Measurements from ENCODE around the gene C4B.
"Not testable (repeated sequence)": the region's sequence is repeated elsewhere in the genome, so short reads cannot be mapped to it uniquely, and the experiment has no call there.

The C4B gene

DNA sequence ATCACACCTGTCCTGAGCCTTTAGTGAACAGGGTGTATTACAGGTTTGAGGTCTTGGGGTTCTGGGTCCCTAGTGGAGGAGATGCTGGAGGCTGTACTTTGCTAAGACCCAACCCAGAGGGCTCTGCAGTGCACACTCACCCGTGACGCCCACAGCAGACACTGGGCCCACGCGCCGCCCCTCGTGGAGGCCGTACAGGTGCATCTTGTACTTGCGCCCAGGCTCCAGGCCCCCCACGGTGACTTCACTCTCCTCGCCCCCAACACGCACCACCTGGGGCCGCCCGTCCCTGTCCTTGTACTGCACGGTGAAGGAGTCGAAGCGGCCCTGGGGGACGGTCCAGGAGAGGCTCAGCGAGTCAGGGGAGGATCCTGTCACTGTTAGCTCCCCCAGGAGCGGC is 52.9 kb downstream of the C4B start:
- H3K36me3 ChIP-seq (ENCODE audit: control insufficient read depth in 4 of 4, insufficient read depth in 4 of 4, low read length in 3 of 4); H3K4me3 ChIP-seq (ENCODE audit: control insufficient read depth in 1 of 7, extremely low read depth in 1 of 7, insufficient read depth in 4 of 7, low read depth in 2 of 7, low read length in 6 of 7); H3K9me3 ChIP-seq (ENCODE audit: control extremely low read depth in 1 of 5, control insufficient read depth in 4 of 5, insufficient read depth in 2 of 5, low read depth in 1 of 5, low read length in 4 of 5); H3K27ac ChIP-seq (ENCODE audit: insufficient read depth in 1 of 2, low read depth in 1 of 2, low read length in 2 of 2, poor library complexity in 1 of 2, severe bottlenecking in 2 of 2); H3K27me3 ChIP-seq (replicated peaks in 2 of 5; ENCODE audit: control insufficient read depth in 4 of 5, insufficient read depth in 5 of 5, low read length in 4 of 5); CTCF ChIA-PET; DNase-seq; H3K4me1 ChIP-seq (ENCODE audit: control extremely low read depth in 1 of 4, control insufficient read depth in 4 of 4, insufficient read depth in 4 of 4, low read length in 3 of 4); POLR2A ChIA-PET: not testable (repeated sequence)
- 98% methylated on average over 9 of the region's 19 CpGs for WGBS (ENCODE audit: insufficient coverage)

DNA sequence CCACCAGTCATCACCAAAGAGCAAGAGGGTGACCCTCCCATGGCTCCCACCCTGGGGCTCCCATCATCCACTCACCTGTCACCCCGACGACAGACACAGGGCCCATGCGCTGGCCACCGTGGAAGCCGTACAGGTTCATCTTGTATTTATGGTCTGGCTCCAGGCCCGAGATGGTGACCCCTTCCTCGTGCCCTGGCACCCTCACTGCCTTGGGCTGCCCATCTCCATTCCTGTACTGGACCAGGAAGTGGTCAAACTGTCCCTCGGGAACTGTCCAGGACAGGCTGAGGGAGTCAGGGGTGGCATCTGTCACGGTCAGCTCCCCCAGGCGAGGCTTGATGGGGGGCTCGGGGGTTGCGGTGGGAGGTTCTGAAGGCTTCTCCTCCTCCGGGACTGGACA is 53.7 kb downstream of the C4B start:
- H3K4me3 ChIP-seq (ENCODE audit: control insufficient read depth in 1 of 7, extremely low read depth in 1 of 7, insufficient read depth in 4 of 7, low read depth in 2 of 7, low read length in 6 of 7); CTCF ChIA-PET; H3K4me1 ChIP-seq (ENCODE audit: control extremely low read depth in 1 of 4, control insufficient read depth in 4 of 4, insufficient read depth in 4 of 4, low read length in 3 of 4); H3K27me3 ChIP-seq (replicated peaks in 2 of 5; ENCODE audit: control insufficient read depth in 4 of 5, insufficient read depth in 5 of 5, low read length in 4 of 5); H3K9me3 ChIP-seq (ENCODE audit: control extremely low read depth in 1 of 5, control insufficient read depth in 4 of 5, insufficient read depth in 2 of 5, low read depth in 1 of 5, low read length in 4 of 5); POLR2A ChIA-PET; DNase-seq; H3K36me3 ChIP-seq (ENCODE audit: control insufficient read depth in 4 of 4, insufficient read depth in 4 of 4, low read length in 3 of 4); H3K27ac ChIP-seq (ENCODE audit: insufficient read depth in 1 of 2, low read depth in 1 of 2, low read length in 2 of 2, poor library complexity in 1 of 2, severe bottlenecking in 2 of 2): not testable (repeated sequence)
- 98% methylated on average over 13 of the region's 13 CpGs for WGBS (ENCODE audit: insufficient coverage)

GRCh38 chr6:32068867-32069266 is 54.3 kb downstream of the C4B start:
- H3K9me3 ChIP-seq (ENCODE audit: control extremely low read depth in 1 of 5, control insufficient read depth in 4 of 5, insufficient read depth in 2 of 5, low read depth in 1 of 5, low read length in 4 of 5), result no peaks in the 10 kb centered on the region
- 94% methylated on average over 12 of the region's 14 CpGs for WGBS (ENCODE audit: insufficient coverage)
- POLR2A ChIA-PET, result no interaction called here
- no peaks in the 10 kb centered on the region for H3K36me3 ChIP-seq (ENCODE audit: control insufficient read depth in 4 of 4, insufficient read depth in 4 of 4, low read length in 3 of 4)
- no peak overlapping the region for H3K4me3 ChIP-seq (ENCODE audit: control insufficient read depth in 1 of 7, extremely low read depth in 1 of 7, insufficient read depth in 4 of 7, low read depth in 2 of 7, low read length in 6 of 7)
- H3K27ac ChIP-seq (ENCODE audit: insufficient read depth in 1 of 2, low read depth in 1 of 2, low read length in 2 of 2, poor library complexity in 1 of 2, severe bottlenecking in 2 of 2), result no peak overlapping the region
- H3K4me1 ChIP-seq (ENCODE audit: control extremely low read depth in 1 of 4, control insufficient read depth in 4 of 4, insufficient read depth in 4 of 4, low read length in 3 of 4), result no peaks in the 10 kb centered on the region
- no peak for DNase-seq
- H3K27me3 ChIP-seq (replicated peaks in 2 of 5; ENCODE audit: control insufficient read depth in 4 of 5, insufficient read depth in 5 of 5, low read length in 4 of 5), result peaks cover 0 to 4% (median 0%) of the 10 kb centered on the region in 5 experiments
- CTCF ChIA-PET, result no interaction called here

- Histone ChIP-seq H3K36me3 (ENCODE audit: control insufficient read depth in 4 of 4, insufficient read depth in 4 of 4, low read length in 3 of 4) (no peaks in the 10 kb centered on the region), H3K27ac (ENCODE audit: insufficient read depth in 1 of 2, low read depth in 1 of 2, low read length in 2 of 2, poor library complexity in 1 of 2, severe bottlenecking in 2 of 2) (no peak overlapping the region), H3K9me3 (ENCODE audit: control extremely low read depth in 1 of 5, control insufficient read depth in 4 of 5, insufficient read depth in 2 of 5, low read depth in 1 of 5, low read length in 4 of 5) (no peaks in the 10 kb centered on the region), H3K27me3 (replicated peaks in 2 of 5; ENCODE audit: control insufficient read depth in 4 of 5, insufficient read depth in 5 of 5, low read length in 4 of 5) (peaks cover 0 to 4% (median 0%) of the 10 kb centered on the region in 5 experiments), H3K4me3 (ENCODE audit: control insufficient read depth in 1 of 7, extremely low read depth in 1 of 7, insufficient read depth in 4 of 7, low read depth in 2 of 7, low read length in 6 of 7) (no peak overlapping the region), H3K4me1 (ENCODE audit: control extremely low read depth in 1 of 4, control insufficient read depth in 4 of 4, insufficient read depth in 4 of 4, low read length in 3 of 4) (no peaks in the 10 kb centered on the region)
- DNase-seq, result no peak
- ChIA-PET CTCF (interaction anchor here (0.5 kb wide), 1 partner anchor 94 kb away, joined by 3 read pairs; no protein-coding TSS in a partner anchor), POLR2A (no interaction called here)
- 97% methylated on average over 12 of the region's 17 CpGs for WGBS (ENCODE audit: insufficient coverage)
Measured at GRCh38 chr6:32069460-32069859, 54.9 kb downstream of the C4B start.

- no peak for DNase-seq
- ChIA-PET POLR2A (no interaction called here), CTCF (interaction anchor here (0.5 kb wide), 1 partner anchor 94 kb away, joined by 3 read pairs; no protein-coding TSS in a partner anchor)
- H3K4me1 ChIP-seq (ENCODE audit: control extremely low read depth in 1 of 4, control insufficient read depth in 4 of 4, insufficient read depth in 4 of 4, low read length in 3 of 4), result no peaks in the 10 kb centered on the region
- H3K9me3 ChIP-seq (ENCODE audit: control extremely low read depth in 1 of 5, control insufficient read depth in 4 of 5, insufficient read depth in 2 of 5, low read depth in 1 of 5, low read length in 4 of 5), result no peaks in the 10 kb centered on the region
- 98% methylated on average over 20 of the region's 24 CpGs for WGBS (ENCODE audit: insufficient coverage)
- H3K27me3 ChIP-seq (replicated peaks in 2 of 5; ENCODE audit: control insufficient read depth in 4 of 5, insufficient read depth in 5 of 5, low read length in 4 of 5), result peaks cover 0 to 2% (median 0%) of the 10 kb centered on the region in 5 experiments
- H3K27ac ChIP-seq (ENCODE audit: insufficient read depth in 1 of 2, low read depth in 1 of 2, low read length in 2 of 2, poor library complexity in 1 of 2, severe bottlenecking in 2 of 2), result no peak overlapping the region
- H3K4me3 ChIP-seq (ENCODE audit: control insufficient read depth in 1 of 7, extremely low read depth in 1 of 7, insufficient read depth in 4 of 7, low read depth in 2 of 7, low read length in 6 of 7), result no peak overlapping the region
- no peaks in the 10 kb centered on the region for H3K36me3 ChIP-seq (ENCODE audit: control insufficient read depth in 4 of 4, insufficient read depth in 4 of 4, low read length in 3 of 4)
Measured at GRCh38 chr6:32069878-32070515, 55.4 kb downstream of the C4B start.

DNA sequence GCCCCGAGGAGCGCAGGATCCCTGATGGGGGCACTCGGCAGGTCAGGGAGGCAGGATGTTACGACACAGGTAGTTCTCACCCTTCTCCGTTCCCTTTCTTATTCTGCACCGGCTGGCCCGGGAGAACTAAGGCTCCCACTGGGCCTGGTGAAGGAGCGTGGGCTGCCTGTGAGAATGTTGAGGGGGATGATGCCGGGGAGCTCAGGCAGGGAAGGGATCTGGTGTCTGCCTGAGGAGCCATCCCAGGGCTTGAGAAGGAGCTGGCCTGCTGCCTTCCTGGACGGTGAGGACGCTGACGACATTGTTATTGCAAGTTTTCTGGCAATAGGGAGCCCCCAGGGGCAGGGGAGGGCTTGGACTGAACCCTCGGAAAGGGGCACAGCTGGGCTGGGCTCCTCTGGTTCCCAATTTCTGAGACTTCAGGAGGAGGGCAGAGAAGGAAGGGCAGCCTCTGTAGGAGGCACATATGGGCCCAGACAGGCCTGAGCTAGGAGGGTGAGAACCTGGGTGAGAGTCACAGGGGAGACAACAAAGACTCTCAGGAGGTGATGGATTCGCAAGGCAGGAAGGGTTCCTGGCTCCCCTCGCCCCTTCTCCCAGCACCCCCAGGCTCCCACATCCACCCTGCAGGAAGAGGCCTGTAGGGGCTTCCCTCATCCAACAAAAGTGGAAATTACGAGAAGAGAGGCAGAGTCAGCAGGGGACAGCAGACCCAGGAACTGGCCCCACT is 56.4 kb downstream of the C4B start:
- 95% methylated on average over 12 of the region's 16 CpGs for WGBS (ENCODE audit: insufficient coverage)
- no peaks in the 10 kb centered on the region for H3K36me3 ChIP-seq (ENCODE audit: control insufficient read depth in 4 of 4, insufficient read depth in 4 of 4, low read length in 3 of 4)

GRCh38 chr6:32073101-32073500 is 58.5 kb downstream of the C4B start:
- H3K27me3 ChIP-seq (replicated peaks in 2 of 5; ENCODE audit: control insufficient read depth in 4 of 5, insufficient read depth in 5 of 5, low read length in 4 of 5), result peaks cover 0 to 2% (median 0%) of the 10 kb centered on the region in 5 experiments
- WGBS (ENCODE audit: insufficient coverage), result 86% methylated on average over 3 of the region's 3 CpGs
- DNase-seq, result no peak
- CTCF ChIA-PET, result no interaction called here
- H3K9me3 ChIP-seq (ENCODE audit: control extremely low read depth in 1 of 5, control insufficient read depth in 4 of 5, insufficient read depth in 2 of 5, low read depth in 1 of 5, low read length in 4 of 5), result no peaks in the 10 kb centered on the region
- H3K36me3 ChIP-seq (ENCODE audit: control insufficient read depth in 4 of 4, insufficient read depth in 4 of 4, low read length in 3 of 4), result no peaks in the 10 kb centered on the region
- H3K4me1 ChIP-seq (ENCODE audit: control extremely low read depth in 1 of 4, control insufficient read depth in 4 of 4, insufficient read depth in 4 of 4, low read length in 3 of 4), result no peaks in the 10 kb centered on the region
- no peak overlapping the region for H3K4me3 ChIP-seq (ENCODE audit: control insufficient read depth in 1 of 7, extremely low read depth in 1 of 7, insufficient read depth in 4 of 7, low read depth in 2 of 7, low read length in 6 of 7)
- POLR2A ChIA-PET, result no interaction called here
- no peak overlapping the region for H3K27ac ChIP-seq (ENCODE audit: insufficient read depth in 1 of 2, low read depth in 1 of 2, low read length in 2 of 2, poor library complexity in 1 of 2, severe bottlenecking in 2 of 2)

More for the DNA sequence above, 56.4 kb downstream of the C4B start:
- ChIA-PET POLR2A (no interaction called here), CTCF (no interaction called here)
- H3K27ac ChIP-seq (ENCODE audit: insufficient read depth in 1 of 2, low read depth in 1 of 2, low read length in 2 of 2, poor library complexity in 1 of 2, severe bottlenecking in 2 of 2), result no peak overlapping the region
- DNase-seq, result no peak
- H3K9me3 ChIP-seq (ENCODE audit: control extremely low read depth in 1 of 5, control insufficient read depth in 4 of 5, insufficient read depth in 2 of 5, low read depth in 1 of 5, low read length in 4 of 5), result no peaks in the 10 kb centered on the region
- peaks cover 0 to 2% (median 0%) of the 10 kb centered on the region in 5 experiments for H3K27me3 ChIP-seq (replicated peaks in 2 of 5; ENCODE audit: control insufficient read depth in 4 of 5, insufficient read depth in 5 of 5, low read length in 4 of 5)
- no peaks in the 10 kb centered on the region for H3K4me1 ChIP-seq (ENCODE audit: control extremely low read depth in 1 of 4, control insufficient read depth in 4 of 4, insufficient read depth in 4 of 4, low read length in 3 of 4)
- no peak overlapping the region for H3K4me3 ChIP-seq (ENCODE audit: control insufficient read depth in 1 of 7, extremely low read depth in 1 of 7, insufficient read depth in 4 of 7, low read depth in 2 of 7, low read length in 6 of 7)

Data from common myeloid progenitor, CD34-positive (primary cell).